Stimulated activated naive CD8-positive, alpha-beta T cell treated with anti-CD3 and anti-CD28 coated beads, Interleukin-15, Interleukin-2, amounts not matched to agents 100 U/mL and 50 U/mL, for 24 hours (primary cell): ENCODE data around the gene SHROOM2.

Experiments
- ATAC-seq: fragments of 150-1000 bp; cut with Tn5 transposase; one replicate; pipeline ENCODE4 v1.10.0; 2021
- DNase-seq: peaks from one replicate; pipeline ENCODE4 v3.0.0; 2021

SHROOM2 gene

GRCh38 chrX:9947131-9947794 lies 161.0 kb downstream of the SHROOM2 start:
- ATAC-seq (no peak), DNase-seq (no peak)

GRCh38 chrX:9948406-9948805 lies 162.2 kb downstream of the SHROOM2 start:
- no peak for ATAC-seq
- DNase-seq: no peak

- no peak for DNase-seq
- ATAC-seq: no peak
Observed at GRCh38 chrX:9952300-9952699, 166.1 kb downstream of the SHROOM2 start.

- ATAC-seq: no peak
Observed at GRCh38 chrX:9953396-9953795, 167.2 kb downstream of the SHROOM2 start.

GRCh38 chrX:9955506-9955905 lies 169.3 kb downstream of the SHROOM2 start:
- DNase-seq: no peak
- no peak for ATAC-seq

More at GRCh38 chrX:9953396-9953795, 167.2 kb downstream of the SHROOM2 start:
- no peak for DNase-seq

GRCh38 chrX:9957743-9958142 lies 171.5 kb downstream of the SHROOM2 start:
- ATAC-seq: no peak
- DNase-seq: no peak

GRCh38 chrX:9958183-9958582 lies 172.0 kb downstream of the SHROOM2 start:
- DNase-seq (no peak), ATAC-seq (no peak)

GRCh38 chrX:9961750-9962149 lies 175.5 kb downstream of the SHROOM2 start:
- no peak for DNase-seq
- no peak for ATAC-seq

- no peak for DNase-seq
- no peak for ATAC-seq
Observed at GRCh38 chrX:9966775-9967408, 180.7 kb downstream of the SHROOM2 start, which contains the start of gene CLDN34. CLDN34 (plus strand) TSS chrX:9967358; CDS start chrX:9967358, 0 bp downstream.

- no peak for DNase-seq
Observed at GRCh38 chrX:9977635-9978034, 191.4 kb downstream of the SHROOM2 start.

GRCh38 chrX:9980401-9980800 lies 194.2 kb downstream of the SHROOM2 start:
- no peak for ATAC-seq
- no peak for DNase-seq

More at GRCh38 chrX:9977635-9978034, 191.4 kb downstream of the SHROOM2 start:
- no peak for ATAC-seq

GRCh38 chrX:9980927-9981326 lies 194.7 kb downstream of the SHROOM2 start:
- DNase-seq (no peak), ATAC-seq (no peak)

GRCh38 chrX:9983441-9983840 lies 197.2 kb downstream of the SHROOM2 start:
- ATAC-seq: no peak
- no peak for DNase-seq

- no peak for ATAC-seq
- no peak for DNase-seq
Observed at GRCh38 chrX:9983846-9984245, 197.6 kb downstream of the SHROOM2 start.

- no peak for ATAC-seq
Observed at GRCh38 chrX:9988762-9989161, 202.5 kb downstream of the SHROOM2 start.

GRCh38 chrX:9992061-9992460 lies 205.8 kb downstream of the SHROOM2 start:
- no peak for ATAC-seq

More at GRCh38 chrX:9988762-9989161, 202.5 kb downstream of the SHROOM2 start:
- no peak for DNase-seq

GRCh38 chrX:9992724-9993123 lies 206.5 kb downstream of the SHROOM2 start:
- ATAC-seq: no peak

More at GRCh38 chrX:9992061-9992460, 205.8 kb downstream of the SHROOM2 start:
- DNase-seq: no peak

GRCh38 chrX:9995855-9996339 lies 209.7 kb downstream of the SHROOM2 start:
- DNase-seq (peak; percentile 78), ATAC-seq (peak; percentile 51)

More at GRCh38 chrX:9992724-9993123, 206.5 kb downstream of the SHROOM2 start:
- no peak for DNase-seq

GRCh38 chrX:9997041-9997440 lies 210.8 kb downstream of the SHROOM2 start:
- DNase-seq: no peak
- ATAC-seq: no peak

GRCh38 chrX:9997524-9997923 lies 211.3 kb downstream of the SHROOM2 start:
- ATAC-seq (peak; percentile 97), DNase-seq (peak; percentile 66)
